HepG2 (cell line): ENCODE measurements around the gene ATF1.

Experiments used
- CHD2 ChIP-seq: IDR thresholded peaks from 2 replicates; pipeline ENCODE4 v1.6.1; 2011; ENCODE audit warnings: low read depth, low read length, improper control_type of control experiment
- CTCF ChIP-seq: sonication (generic); formaldehyde crosslinking; IDR thresholded peaks from 2 replicates; pipeline ENCODE4 v1.5.0; 2020; ENCODE audit warnings: mild to moderate bottlenecking, missing genetic modification reagents, moderate library complexity
- EP300 ChIP-seq, 3 experiments: sonication (generic) in 1 of 3; formaldehyde crosslinking in 1 of 3; IDR thresholded peaks; 2 replicates each; pipeline versions ENCODE4 v1.5.1 to v1.6.1; 2011 to 2020; ENCODE audit warnings: low read depth in 2 of 3, low read length in 2 of 3, borderline replicate concordance in 1 of 3, improper control_type of control experiment in 1 of 3, mild to moderate bottlenecking in 1 of 3, missing genetic modification reagents in 1 of 3, moderate library complexity in 1 of 3
- FOXM1 ChIP-seq: sonication (generic); formaldehyde crosslinking; IDR thresholded peaks from 2 replicates; pipeline ENCODE4 v1.5.0; 2020; ENCODE audit warnings: missing genetic modification reagents
- ZBTB10 ChIP-seq: sonication (generic); formaldehyde crosslinking; IDR thresholded peaks from 2 replicates; pipeline ENCODE4 v1.4.0; 2020; ENCODE audit warnings: missing genetic modification reagents, borderline replicate concordance
- ZKSCAN1 ChIP-seq: fragments of 150-350 bp; IDR thresholded peaks from 2 replicates; pipeline ENCODE4 v1.6.1; 2014; ENCODE audit warnings: low read length
- ZNF274 ChIP-seq: sonication (generic); formaldehyde crosslinking; IDR thresholded peaks from 2 replicates; pipeline ENCODE4 v1.5.1; 2020; ENCODE audit warnings: mild to moderate bottlenecking, missing genetic modification reagents
- ZNF367 ChIP-seq: sonication (generic); formaldehyde crosslinking; IDR thresholded peaks from 2 replicates; pipeline ENCODE4 v1.4.0; 2020; ENCODE audit warnings: missing genetic modification reagents, borderline replicate concordance
- TF ChIP-seq, protein P1 (sequence below): sonication (generic); formaldehyde crosslinking; IDR thresholded peaks from 2 replicates; pipeline ENCODE4 v1.4.0; 2020; ENCODE audit warnings: low read depth, missing genetic modification reagents
- TF ChIP-seq, protein P2 (sequence below): sonication (generic); formaldehyde crosslinking; conservative IDR thresholded peaks from 2 replicates; pipeline ENCODE4 v1.8.0; 2022; ENCODE audit warnings: missing genetic modification reagents

DNA sequence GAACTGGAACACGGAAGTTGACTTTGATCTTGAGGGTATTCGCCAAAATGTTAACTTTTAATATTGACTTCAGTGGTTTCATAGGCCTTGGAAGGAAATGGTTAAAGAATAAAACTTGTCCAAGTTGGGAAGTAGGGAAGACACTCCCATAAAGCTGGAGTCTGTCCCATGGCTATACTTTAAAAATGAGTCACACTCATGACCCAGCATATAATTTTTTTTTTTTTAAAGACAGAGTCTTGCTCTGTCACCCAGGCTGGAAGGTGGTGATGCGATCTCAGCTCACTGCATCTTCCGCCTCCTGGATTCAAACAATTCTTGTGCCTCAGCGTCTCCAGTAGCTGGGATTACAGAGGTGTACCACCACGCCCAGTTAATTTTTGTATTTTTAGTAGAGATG is 98.4 kb downstream of the ATF1 start:
- no peak for TF ChIP-seq ZNF274 (CRISPR knock-in tag)
- TF ChIP-seq, protein P1, sequence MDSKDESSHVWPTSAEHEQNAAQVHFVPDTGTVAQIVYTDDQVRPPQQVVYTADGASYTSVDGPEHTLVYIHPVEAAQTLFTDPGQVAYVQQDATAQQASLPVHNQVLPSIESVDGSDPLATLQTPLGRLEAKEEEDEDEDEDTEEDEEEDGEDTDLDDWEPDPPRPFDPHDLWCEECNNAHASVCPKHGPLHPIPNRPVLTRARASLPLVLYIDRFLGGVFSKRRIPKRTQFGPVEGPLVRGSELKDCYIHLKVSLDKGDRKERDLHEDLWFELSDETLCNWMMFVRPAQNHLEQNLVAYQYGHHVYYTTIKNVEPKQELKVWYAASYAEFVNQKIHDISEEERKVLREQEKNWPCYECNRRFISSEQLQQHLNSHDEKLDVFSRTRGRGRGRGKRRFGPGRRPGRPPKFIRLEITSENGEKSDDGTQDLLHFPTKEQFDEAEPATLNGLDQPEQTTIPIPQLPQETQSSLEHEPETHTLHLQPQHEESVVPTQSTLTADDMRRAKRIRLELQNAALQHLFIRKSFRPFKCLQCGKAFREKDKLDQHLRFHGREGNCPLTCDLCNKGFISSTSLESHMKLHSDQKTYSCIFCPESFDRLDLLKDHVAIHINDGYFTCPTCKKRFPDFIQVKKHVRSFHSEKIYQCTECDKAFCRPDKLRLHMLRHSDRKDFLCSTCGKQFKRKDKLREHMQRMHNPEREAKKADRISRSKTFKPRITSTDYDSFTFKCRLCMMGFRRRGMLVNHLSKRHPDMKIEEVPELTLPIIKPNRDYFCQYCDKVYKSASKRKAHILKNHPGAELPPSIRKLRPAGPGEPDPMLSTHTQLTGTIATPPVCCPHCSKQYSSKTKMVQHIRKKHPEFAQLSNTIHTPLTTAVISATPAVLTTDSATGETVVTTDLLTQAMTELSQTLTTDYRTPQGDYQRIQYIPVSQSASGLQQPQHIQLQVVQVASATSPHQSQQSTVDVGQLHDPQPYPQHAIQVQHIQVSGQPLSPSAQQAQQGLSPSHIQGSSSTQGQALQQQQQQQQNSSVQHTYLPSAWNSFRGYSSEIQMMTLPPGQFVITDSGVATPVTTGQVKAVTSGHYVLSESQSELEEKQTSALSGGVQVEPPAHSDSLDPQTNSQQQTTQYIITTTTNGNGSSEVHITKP (CRISPR knock-in tag) = no peak
- no peak for TF ChIP-seq ZNF367 (CRISPR knock-in tag)
- TF ChIP-seq CTCF (CRISPR knock-in tag) = no peak
- no peak for TF ChIP-seq ZBTB10 (CRISPR knock-in tag)
- no peak for TF ChIP-seq CHD2
- no peak for TF ChIP-seq EP300 (IDR thresholded peaks at IDR 0.05; ENCODE audit: low read depth in 2 of 2, low read length in 2 of 2)
- no peak for TF ChIP-seq EP300 (CRISPR knock-in tag; IDR thresholded peaks at IDR 0.05; ENCODE audit: borderline replicate concordance)
- no peak for TF ChIP-seq ZKSCAN1
- TF ChIP-seq FOXM1 (CRISPR knock-in tag) = no peak
- TF ChIP-seq, protein P2, sequence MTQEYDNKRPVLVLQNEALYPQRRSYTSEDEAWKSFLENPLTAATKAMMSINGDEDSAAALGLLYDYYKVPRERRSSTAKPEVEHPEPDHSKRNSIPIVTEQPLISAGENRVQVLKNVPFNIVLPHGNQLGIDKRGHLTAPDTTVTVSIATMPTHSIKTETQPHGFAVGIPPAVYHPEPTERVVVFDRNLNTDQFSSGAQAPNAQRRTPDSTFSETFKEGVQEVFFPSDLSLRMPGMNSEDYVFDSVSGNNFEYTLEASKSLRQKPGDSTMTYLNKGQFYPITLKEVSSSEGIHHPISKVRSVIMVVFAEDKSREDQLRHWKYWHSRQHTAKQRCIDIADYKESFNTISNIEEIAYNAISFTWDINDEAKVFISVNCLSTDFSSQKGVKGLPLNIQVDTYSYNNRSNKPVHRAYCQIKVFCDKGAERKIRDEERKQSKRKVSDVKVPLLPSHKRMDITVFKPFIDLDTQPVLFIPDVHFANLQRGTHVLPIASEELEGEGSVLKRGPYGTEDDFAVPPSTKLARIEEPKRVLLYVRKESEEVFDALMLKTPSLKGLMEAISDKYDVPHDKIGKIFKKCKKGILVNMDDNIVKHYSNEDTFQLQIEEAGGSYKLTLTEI (CRISPR knock-in tag) = no peak
